HL-60 (cell line): ENCODE measurements around the gene SMIM7.

Experiments
- GABPA ChIP-seq: IDR thresholded peaks from 2 replicates; pipeline ENCODE4 v1.6.1; 2012; ENCODE audit warnings: low read depth
- TF ChIP-seq, protein P1 (sequence below): IDR thresholded peaks from one replicate; pipeline ENCODE4 v1.5.1; 2011; ENCODE audit warnings: low read length, control low read depth, inconsistent platforms; ENCODE audit not compliant: insufficient read depth

DNA sequence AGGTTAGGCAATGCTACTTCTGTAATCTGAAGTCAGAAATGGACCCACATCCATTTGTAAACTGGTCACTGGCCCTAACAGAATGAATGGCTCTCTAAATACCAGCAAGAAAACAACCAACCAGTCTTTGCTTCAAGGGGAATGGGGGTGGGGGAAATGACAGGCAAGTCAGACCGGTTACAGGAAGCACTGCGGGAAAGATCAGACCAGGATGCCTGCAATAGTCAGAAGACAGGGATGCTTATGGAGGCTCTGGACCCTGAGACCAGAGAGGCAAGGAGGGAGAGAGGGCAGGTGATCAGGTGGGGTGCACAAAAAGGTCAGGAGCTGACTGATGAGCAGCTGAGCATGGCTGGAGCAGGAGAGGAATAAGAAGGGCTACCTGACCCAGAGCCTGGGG lies 45.0 kb downstream of the SMIM7 start:
- no peak for TF ChIP-seq GABPA
- TF ChIP-seq, protein P1, sequence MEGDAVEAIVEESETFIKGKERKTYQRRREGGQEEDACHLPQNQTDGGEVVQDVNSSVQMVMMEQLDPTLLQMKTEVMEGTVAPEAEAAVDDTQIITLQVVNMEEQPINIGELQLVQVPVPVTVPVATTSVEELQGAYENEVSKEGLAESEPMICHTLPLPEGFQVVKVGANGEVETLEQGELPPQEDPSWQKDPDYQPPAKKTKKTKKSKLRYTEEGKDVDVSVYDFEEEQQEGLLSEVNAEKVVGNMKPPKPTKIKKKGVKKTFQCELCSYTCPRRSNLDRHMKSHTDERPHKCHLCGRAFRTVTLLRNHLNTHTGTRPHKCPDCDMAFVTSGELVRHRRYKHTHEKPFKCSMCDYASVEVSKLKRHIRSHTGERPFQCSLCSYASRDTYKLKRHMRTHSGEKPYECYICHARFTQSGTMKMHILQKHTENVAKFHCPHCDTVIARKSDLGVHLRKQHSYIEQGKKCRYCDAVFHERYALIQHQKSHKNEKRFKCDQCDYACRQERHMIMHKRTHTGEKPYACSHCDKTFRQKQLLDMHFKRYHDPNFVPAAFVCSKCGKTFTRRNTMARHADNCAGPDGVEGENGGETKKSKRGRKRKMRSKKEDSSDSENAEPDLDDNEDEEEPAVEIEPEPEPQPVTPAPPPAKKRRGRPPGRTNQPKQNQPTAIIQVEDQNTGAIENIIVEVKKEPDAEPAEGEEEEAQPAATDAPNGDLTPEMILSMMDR = no peak
